ENCODE data around the gene COQ8A.

DNA sequence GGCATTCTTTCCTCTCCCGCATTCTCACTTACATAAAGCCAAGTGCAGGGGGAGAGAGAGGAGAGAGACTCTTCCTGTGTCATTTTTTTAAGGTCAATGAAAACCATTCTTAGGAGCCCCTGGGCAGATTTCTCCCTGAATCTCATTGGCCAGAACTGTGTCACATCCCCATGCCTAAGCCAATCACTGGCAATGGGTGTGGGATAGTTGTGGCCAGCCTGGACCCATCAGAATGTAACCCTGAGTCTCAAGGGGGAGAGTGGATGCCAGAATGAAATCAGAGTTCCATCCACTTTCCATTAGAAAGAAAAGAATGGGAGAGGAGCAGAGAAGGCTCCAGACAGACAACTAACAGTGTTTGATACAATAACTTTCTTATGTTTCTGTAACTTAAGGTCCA lies 31.2 kb upstream of the COQ8A start:
- TF ChIP-seq POLR2A (IDR thresholded peaks at IDR 0.05; ENCODE audit: low read depth, low read length): no peak
- no peak for TF ChIP-seq TAF1 (IDR thresholded peaks at IDR 0.05; ENCODE audit: low read depth, low read length)
- no peak for TF ChIP-seq POU2F2 (IDR thresholded peaks at IDR 0.05; ENCODE audit: low read depth, low read length)
- TF ChIP-seq SPI1 (IDR thresholded peaks at IDR 0.05; ENCODE audit: low read depth, low read length): no peak
- no peak for TF ChIP-seq POLR2AphosphoS5 (IDR thresholded peaks at IDR 0.05; ENCODE audit: low read depth, low read length)
- TF ChIP-seq PAX5 (IDR thresholded peaks at IDR 0.05; ENCODE audit: insufficient read depth, low read length, severe bottlenecking): no peak
